ENCODE measurements around the gene PTPRE.

DNA sequence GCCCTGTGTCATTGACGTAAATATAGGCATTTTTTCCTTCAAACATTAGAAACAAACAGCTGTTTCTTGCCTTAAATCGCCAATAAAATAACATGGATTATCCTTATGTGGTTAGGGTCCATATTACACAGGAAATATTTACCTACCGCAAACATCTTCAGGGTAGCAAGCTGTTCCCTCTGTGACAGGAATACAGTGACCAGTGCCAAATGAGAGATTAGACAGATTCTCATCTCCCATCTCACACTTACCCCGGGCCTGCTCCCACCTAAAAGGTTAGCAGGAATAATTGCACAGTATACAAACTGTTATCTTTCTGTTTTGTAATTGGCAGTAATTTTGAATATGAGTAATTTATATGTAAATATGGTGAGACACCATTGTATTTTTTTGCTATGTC is 202.8 kb downstream of the PTPRE start:
- TF ChIP-seq, protein P1, sequence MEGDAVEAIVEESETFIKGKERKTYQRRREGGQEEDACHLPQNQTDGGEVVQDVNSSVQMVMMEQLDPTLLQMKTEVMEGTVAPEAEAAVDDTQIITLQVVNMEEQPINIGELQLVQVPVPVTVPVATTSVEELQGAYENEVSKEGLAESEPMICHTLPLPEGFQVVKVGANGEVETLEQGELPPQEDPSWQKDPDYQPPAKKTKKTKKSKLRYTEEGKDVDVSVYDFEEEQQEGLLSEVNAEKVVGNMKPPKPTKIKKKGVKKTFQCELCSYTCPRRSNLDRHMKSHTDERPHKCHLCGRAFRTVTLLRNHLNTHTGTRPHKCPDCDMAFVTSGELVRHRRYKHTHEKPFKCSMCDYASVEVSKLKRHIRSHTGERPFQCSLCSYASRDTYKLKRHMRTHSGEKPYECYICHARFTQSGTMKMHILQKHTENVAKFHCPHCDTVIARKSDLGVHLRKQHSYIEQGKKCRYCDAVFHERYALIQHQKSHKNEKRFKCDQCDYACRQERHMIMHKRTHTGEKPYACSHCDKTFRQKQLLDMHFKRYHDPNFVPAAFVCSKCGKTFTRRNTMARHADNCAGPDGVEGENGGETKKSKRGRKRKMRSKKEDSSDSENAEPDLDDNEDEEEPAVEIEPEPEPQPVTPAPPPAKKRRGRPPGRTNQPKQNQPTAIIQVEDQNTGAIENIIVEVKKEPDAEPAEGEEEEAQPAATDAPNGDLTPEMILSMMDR (IDR thresholded peaks at IDR 0.05) = no peak
- TF ChIP-seq EZH2phosphoT487 (IDR thresholded peaks at IDR 0.05) = no peak

Data from neural progenitor cell (in vitro differentiated cells).